ENCODE measurements around the gene DYNLT2B. TPM values are rescaled to one million over a fixed set of nuclear protein-coding genes. Genes with fewer than 3 reads are reported as not detected.
"Not testable (repeated sequence)": the region's sequence is repeated elsewhere in the genome, so short reads cannot be mapped to it uniquely, and the experiment has no call there.

DYNLT2B gene
- total and polyA plus RNA-seq, 8 donors = 3.3 to 23.0 (median 12.8) TPM; not detected in 4

DNA sequence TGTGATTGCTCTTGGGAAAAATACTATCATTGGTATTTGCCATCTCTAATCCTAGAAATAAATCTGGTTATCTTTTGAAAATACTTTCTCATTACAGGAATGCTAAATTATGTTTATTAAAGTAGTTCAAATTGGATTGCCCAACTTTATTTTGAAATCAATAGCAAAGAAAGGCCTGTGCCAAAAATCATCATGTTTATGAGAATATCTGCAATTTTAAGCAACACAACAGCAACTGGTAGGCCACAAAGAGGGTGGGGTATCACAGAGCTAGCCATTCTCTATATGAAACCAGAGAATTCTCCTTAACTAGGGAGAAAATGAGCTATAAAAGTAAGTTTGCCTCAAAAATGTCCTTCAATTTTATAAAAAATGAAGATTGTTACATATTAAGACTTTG lies 32.0 kb upstream of the DYNLT2B start:
- Histone ChIP-seq H3K4me1 (no peaks in the 10 kb centered on the region), H3K27me3 (no peaks in the 10 kb centered on the region), H3K27ac (no peak overlapping the region), H3K36me3 (peaks cover 3 to 50% (median 45%) of the 10 kb centered on the region in 4 donors), H3K9me3 (no peaks in the 10 kb centered on the region), H3K4me3 (no peak overlapping the region)
- TF ChIP-seq EP300 (IDR thresholded peaks at IDR 0.05) = no peak
- no peak for TF ChIP-seq POLR2A (IDR thresholded peaks at IDR 0.05)
- TF ChIP-seq, protein P1, sequence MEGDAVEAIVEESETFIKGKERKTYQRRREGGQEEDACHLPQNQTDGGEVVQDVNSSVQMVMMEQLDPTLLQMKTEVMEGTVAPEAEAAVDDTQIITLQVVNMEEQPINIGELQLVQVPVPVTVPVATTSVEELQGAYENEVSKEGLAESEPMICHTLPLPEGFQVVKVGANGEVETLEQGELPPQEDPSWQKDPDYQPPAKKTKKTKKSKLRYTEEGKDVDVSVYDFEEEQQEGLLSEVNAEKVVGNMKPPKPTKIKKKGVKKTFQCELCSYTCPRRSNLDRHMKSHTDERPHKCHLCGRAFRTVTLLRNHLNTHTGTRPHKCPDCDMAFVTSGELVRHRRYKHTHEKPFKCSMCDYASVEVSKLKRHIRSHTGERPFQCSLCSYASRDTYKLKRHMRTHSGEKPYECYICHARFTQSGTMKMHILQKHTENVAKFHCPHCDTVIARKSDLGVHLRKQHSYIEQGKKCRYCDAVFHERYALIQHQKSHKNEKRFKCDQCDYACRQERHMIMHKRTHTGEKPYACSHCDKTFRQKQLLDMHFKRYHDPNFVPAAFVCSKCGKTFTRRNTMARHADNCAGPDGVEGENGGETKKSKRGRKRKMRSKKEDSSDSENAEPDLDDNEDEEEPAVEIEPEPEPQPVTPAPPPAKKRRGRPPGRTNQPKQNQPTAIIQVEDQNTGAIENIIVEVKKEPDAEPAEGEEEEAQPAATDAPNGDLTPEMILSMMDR (IDR thresholded peaks at IDR 0.05) = no peak
- no peak for TF ChIP-seq POLR2AphosphoS5 (IDR thresholded peaks at IDR 0.05)
- no peak for DNase-seq
- intact Hi-C loops (cut with DNase I; ENCODE audit: low total_unique reads) = no loop called here

DNA sequence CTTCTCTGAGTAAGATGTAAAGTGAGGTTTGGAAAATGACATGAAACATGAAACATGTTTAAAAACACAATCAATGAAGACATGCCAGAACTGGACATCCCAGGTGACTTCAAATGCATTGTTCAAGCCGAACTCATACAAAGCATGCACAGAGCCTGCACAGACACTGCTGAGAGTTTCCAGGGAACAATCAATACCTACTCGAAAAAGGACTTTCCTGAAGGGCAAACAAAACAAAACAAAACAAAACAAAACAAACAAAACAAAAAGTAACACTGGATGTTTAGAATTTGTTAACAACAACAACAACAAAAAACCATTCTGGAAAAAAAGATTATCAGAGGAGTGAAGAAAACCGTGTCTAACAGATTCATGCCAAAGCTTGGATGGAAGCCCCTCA lies 30.7 kb upstream of the DYNLT2B start:
- H3K36me3 ChIP-seq = peaks cover 0 to 37% (median 32%) of the 10 kb centered on the region in 4 donors
- no peak for DNase-seq
- H3K27ac ChIP-seq = no peak overlapping the region
- no peaks in the 10 kb centered on the region for H3K4me1 ChIP-seq
- no peak overlapping the region for H3K4me3 ChIP-seq
- intact Hi-C loops (cut with DNase I; ENCODE audit: low total_unique reads) = no loop called here
- H3K27me3 ChIP-seq = no peaks in the 10 kb centered on the region
- no peak for TF ChIP-seq EP300 (IDR thresholded peaks at IDR 0.05)
- TF ChIP-seq POLR2AphosphoS5 (IDR thresholded peaks at IDR 0.05) = no peak
- TF ChIP-seq, protein P1 (IDR thresholded peaks at IDR 0.05) = no peak
- no peak for TF ChIP-seq POLR2A (IDR thresholded peaks at IDR 0.05)
- no peaks in the 10 kb centered on the region for H3K9me3 ChIP-seq
- WGBS, 5 donors = 87 to 95% (median 93%) methylated on average over 3 of the region's 3 CpGs

DNA sequence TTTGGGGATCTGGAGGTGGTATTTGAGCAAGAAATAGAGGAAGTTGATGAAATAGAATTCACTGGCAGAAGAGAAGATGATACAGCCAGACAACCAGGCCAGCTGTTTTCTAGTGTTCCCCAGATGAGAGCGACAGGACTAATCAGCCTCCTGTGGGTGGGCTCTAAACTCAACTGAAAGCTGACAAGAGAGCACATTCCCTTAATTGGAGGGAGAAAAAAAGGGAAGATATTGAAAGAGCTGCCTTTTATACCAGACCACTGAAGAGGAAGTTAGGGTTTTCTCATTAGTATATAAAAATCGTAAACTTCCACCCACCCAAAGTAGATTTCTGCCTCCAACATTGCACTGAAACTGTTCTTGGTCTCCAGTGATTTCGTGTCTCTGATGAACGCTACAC lies 26.6 kb upstream of the DYNLT2B start:
- Histone ChIP-seq H3K9me3 (no peaks in the 10 kb centered on the region), H3K27ac (no peak overlapping the region), H3K4me3 (no peak overlapping the region), H3K27me3 (no peaks in the 10 kb centered on the region), H3K36me3 (peaks cover 0 to 20% (median 15%) of the 10 kb centered on the region in 4 donors), H3K4me1 (no peaks in the 10 kb centered on the region)
- intact Hi-C loops (cut with DNase I; ENCODE audit: low total_unique reads) = no loop called here
- DNase-seq = no peak
- 66 to 82% (median 78%) methylated on average over 4 of the region's 4 CpGs for WGBS, 5 donors
- TF ChIP-seq POLR2AphosphoS5 (IDR thresholded peaks at IDR 0.05) = no peak
- TF ChIP-seq, protein P1 (IDR thresholded peaks at IDR 0.05) = no peak
- no peak for TF ChIP-seq EP300 (IDR thresholded peaks at IDR 0.05)
- TF ChIP-seq POLR2A (IDR thresholded peaks at IDR 0.05) = no peak

DNA sequence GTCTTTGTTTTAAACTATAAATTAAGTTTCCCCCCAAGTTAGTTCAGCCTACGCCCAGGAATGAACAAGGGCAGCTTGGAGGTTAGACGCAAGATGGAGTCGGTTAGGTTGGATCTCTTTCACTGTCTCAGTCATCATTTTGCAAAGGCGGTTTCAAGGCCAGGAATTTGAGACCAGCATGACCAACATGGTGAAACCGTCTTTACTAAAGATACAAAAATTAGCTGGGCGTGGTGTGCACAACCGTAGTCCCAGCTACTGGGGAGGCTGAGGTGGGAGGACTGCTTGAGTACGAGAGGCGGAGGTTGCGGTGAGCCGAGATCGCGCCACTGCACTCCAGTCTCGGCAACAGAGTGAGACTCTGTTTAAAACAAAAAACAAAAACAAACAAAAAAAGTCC lies 25.9 kb upstream of the DYNLT2B start:
- H3K4me3 ChIP-seq; H3K27ac ChIP-seq; DNase-seq; H3K27me3 ChIP-seq; H3K9me3 ChIP-seq; H3K4me1 ChIP-seq; intact Hi-C loops (cut with DNase I; ENCODE audit: low total_unique reads): not testable (repeated sequence)
- 93 to 95% (median 94%) methylated on average over 13 of the region's 14 CpGs for WGBS, 5 donors
- H3K36me3 ChIP-seq = peaks cover 0 to 13% (median 9%) of the 10 kb centered on the region in 4 donors

DNA sequence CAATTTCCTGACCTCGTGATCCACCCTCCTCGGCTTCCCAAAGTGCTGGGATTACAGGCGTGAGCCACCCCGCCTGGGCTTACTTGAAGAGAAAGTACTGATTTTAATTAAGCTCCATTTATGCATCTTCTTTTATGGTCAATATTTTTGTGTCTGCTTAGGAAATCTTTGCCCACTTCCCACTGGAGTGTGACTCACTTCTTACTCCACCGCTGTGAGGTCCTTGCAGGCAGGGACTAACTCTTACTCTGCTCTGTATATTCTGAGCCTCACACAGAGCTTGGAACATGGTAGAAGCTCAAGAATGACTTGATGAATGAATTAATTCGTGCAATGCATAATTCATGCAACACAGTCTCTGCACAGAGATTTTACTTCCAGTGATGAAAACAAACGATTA lies 23.1 kb upstream of the DYNLT2B start:
- Histone ChIP-seq H3K36me3 (no peaks in the 10 kb centered on the region), H3K9me3 (no peaks in the 10 kb centered on the region), H3K27ac (no peak overlapping the region), H3K4me3 (no peak overlapping the region), H3K4me1 (no peaks in the 10 kb centered on the region), H3K27me3 (no peaks in the 10 kb centered on the region)
- intact Hi-C loops (cut with DNase I; ENCODE audit: low total_unique reads) = no loop called here
- no peak for DNase-seq
- TF ChIP-seq, protein P1 (IDR thresholded peaks at IDR 0.05) = no peak
- TF ChIP-seq POLR2A (IDR thresholded peaks at IDR 0.05) (no peak), EP300 (IDR thresholded peaks at IDR 0.05) (no peak), POLR2AphosphoS5 (IDR thresholded peaks at IDR 0.05) (no peak)
- WGBS, 5 donors = 81 to 90% (median 84%) methylated on average over 7 of the region's 7 CpGs

Data from stomach (tissue), 9 donors.